GM12878 (cell line): ENCODE measurements around the gene RAB35. TPM values are rescaled to one million over a fixed set of nuclear protein-coding genes. Genes with fewer than 3 reads are reported as not detected.

Source experiments
- ATAC-seq: fragments of 200-7000 bp; cut with Tn5 transposase; 3 replicates; pipeline ENCODE4 v1.9.1; 2020; ENCODE audit warnings: mild to moderate bottlenecking, moderate library complexity
- BruUV-seq: library from RNA; stranded (reverse); fragments of 400-500 nt; replicated peaks from 2 replicates; lab custom pipeline; 2021; lab: Mats Ljungman, UMichigan
- CTCF ChIA-PET: fragments of 300-600 bp; sonication (Branson Sonifier 250); formaldehyde crosslinking; extraction: SDS; loops from one replicate; lab custom pipeline; 2021; ENCODE audit warnings: inconsistent platforms; lab: Yijun Ruan, JAX
- POLR2A ChIA-PET: fragments of 350-600 bp; formaldehyde crosslinking; extraction: SDS; loops from one replicate; lab custom pipeline; 2021; ENCODE audit warnings: inconsistent platforms; lab: Charles Lee
- RAD21 ChIA-PET: fragments of 300-600 bp; sonication (Branson Sonifier 250); formaldehyde crosslinking; loops from one replicate; lab custom pipeline; 2023; ENCODE audit warnings: antibody characterized with exemption; ENCODE audit not compliant: unreplicated experiment; lab: Charles Lee
- SMC1A ChIA-PET: fragments of 300-600 bp; sonication (Branson Sonifier 250); formaldehyde crosslinking; loops from one replicate; lab custom pipeline; 2023; ENCODE audit not compliant: unreplicated experiment, uncharacterized antibody; lab: Charles Lee
- DNase-seq: peaks from one replicate; pipeline ENCODE4 v3.0.0-alpha.2; 2011; ENCODE audit warnings: low read depth, low spot score
- FAIRE-seq: peaks from 3 replicates; lab custom pipeline; 2011; peaks lifted over from hg19 to GRCh38; lab: Jason Lieb, UNC
- H2AFZ ChIP-seq: 2 replicates; pipeline ENCODE4 v1.6.0; 2011; ENCODE audit warnings: low read depth, low read length, control low read depth; ENCODE audit not compliant: control insufficient read depth
- H3K27ac ChIP-seq: 2 replicates; pipeline ENCODE4 v1.5.1; 2011; ENCODE audit warnings: control low read depth; ENCODE audit not compliant: control insufficient read depth, insufficient read depth
- H3K27me3 ChIP-seq, 2 experiments: replicated peaks in 1 of 2; 2 replicates each; pipeline versions ENCODE4 v1.6.0 to v1.6.1; 2011; ENCODE audit warnings: low read length in 1 of 2; ENCODE audit not compliant: control insufficient read depth in 2 of 2, insufficient read depth in 2 of 2
- H3K36me3 ChIP-seq, 2 experiments: 2 replicates each; pipeline ENCODE4 v1.5.1; 2011; ENCODE audit warnings: low read length in 1 of 2; ENCODE audit not compliant: control insufficient read depth in 2 of 2, insufficient read depth in 2 of 2
- H3K4me1 ChIP-seq: 2 replicates; pipeline ENCODE4 v1.6.1; 2011; ENCODE audit warnings: mild to moderate bottlenecking, low read length, moderate library complexity, mixed read lengths; ENCODE audit not compliant: control insufficient read depth, insufficient read depth
- H3K4me2 ChIP-seq: 2 replicates; pipeline ENCODE4 v1.6.0; 2011; ENCODE audit warnings: control low read depth; ENCODE audit not compliant: control insufficient read depth, insufficient read depth
- H3K4me3 ChIP-seq: fragments of 200-600 bp; sonication (generic); 2 replicates; pipeline ENCODE4 v1.5.1; 2016
- H3K79me2 ChIP-seq: 2 replicates; pipeline ENCODE4 v1.6.0; 2011; ENCODE audit warnings: low read length; ENCODE audit not compliant: control insufficient read depth, insufficient read depth
- H3K9ac ChIP-seq: 2 replicates; pipeline ENCODE4 v1.8.0; 2011; ENCODE audit warnings: low read length, control low read depth, mixed read lengths; ENCODE audit not compliant: control insufficient read depth, insufficient read depth
- H3K9me3 ChIP-seq: replicated peaks from 3 replicates; pipeline ENCODE4 v1.5.1; 2011; ENCODE audit warnings: mild to moderate bottlenecking, low read length; ENCODE audit not compliant: control insufficient read depth, insufficient read depth
- H4K20me1 ChIP-seq: 2 replicates; pipeline ENCODE4 v1.6.0; 2011; ENCODE audit not compliant: control insufficient read depth, insufficient read depth
- BHLHE40 ChIP-seq, 2 experiments: fragments of 450-650 bp in 1 of 2; IDR thresholded peaks; 2 replicates each; pipeline ENCODE4 v1.6.1; 2011 to 2017; ENCODE audit warnings: low read depth in 2 of 2, borderline replicate concordance in 1 of 2, improper control_type of control experiment in 1 of 2, low read length in 1 of 2, mild to moderate bottlenecking in 1 of 2
- CBX5 ChIP-seq: sonication (generic); IDR thresholded peaks from 2 replicates; pipeline ENCODE4 v1.6.1; 2016; ENCODE audit warnings: low read depth, moderate library complexity, mild to moderate bottlenecking, inconsistent platforms
- CEBPB ChIP-seq, 2 experiments: fragments of 150-350 bp in 1 of 2; IDR thresholded peaks; 2 replicates each; pipeline ENCODE4 v1.6.1; 2012 to 2014; ENCODE audit warnings: low read depth in 2 of 2, low read length in 2 of 2, borderline replicate concordance in 1 of 2, inconsistent platforms in 1 of 2
- EED ChIP-seq: sonication (generic); IDR thresholded peaks from 2 replicates; pipeline ENCODE4 v1.6.1; 2016; ENCODE audit warnings: antibody characterized with exemption, low read depth
- ETV6 ChIP-seq, 2 experiments: fragments of 450-650 bp in 1 of 2; IDR thresholded peaks in 1 of 2; conservative IDR thresholded peaks in 1 of 2; 2 replicates each; pipeline ENCODE4 v1.6.1; 2014; ENCODE audit warnings: antibody characterized with exemption in 1 of 2, borderline replicate concordance in 1 of 2, low read depth in 1 of 2, mild to moderate bottlenecking in 1 of 2, moderate library complexity in 1 of 2
- FOXK2 ChIP-seq: fragments of 450-650 bp; IDR thresholded peaks from 2 replicates; pipeline ENCODE4 v1.6.1; 2017; ENCODE audit warnings: mild to moderate bottlenecking, moderate library complexity
- FOXM1 ChIP-seq: IDR thresholded peaks from 2 replicates; pipeline ENCODE4 v1.6.1; 2012; ENCODE audit warnings: low read depth, mild to moderate bottlenecking, inconsistent platforms, low read length, moderate library complexity
- IKZF2 ChIP-seq, 2 experiments: fragments of 450-650 bp; IDR thresholded peaks; 2 replicates each; pipeline ENCODE4 v1.6.1; 2017; ENCODE audit warnings: mild to moderate bottlenecking in 2 of 2, moderate library complexity in 2 of 2
- IRF3 ChIP-seq: fragments of 450-650 bp; IDR thresholded peaks from 2 replicates; pipeline ENCODE4 v1.6.1; 2014; ENCODE audit warnings: mild to moderate bottlenecking
- MEF2B ChIP-seq: fragments of 450-650 bp; IDR thresholded peaks from 2 replicates; pipeline ENCODE4 v1.6.1; 2018; ENCODE audit warnings: mild to moderate bottlenecking, moderate library complexity; ENCODE audit not compliant: partially characterized antibody, poor library complexity, severe bottlenecking
- NR2C1 ChIP-seq: fragments of 450-650 bp; IDR thresholded peaks from 2 replicates; pipeline ENCODE4 v1.6.1; 2017; ENCODE audit warnings: antibody characterized with exemption, mild to moderate bottlenecking, moderate library complexity
- NR2F1 ChIP-seq: fragments of 450-650 bp; conservative IDR thresholded peaks from 2 replicates; pipeline ENCODE4 v1.6.1; 2017; ENCODE audit warnings: mild to moderate bottlenecking
- POU2F2 ChIP-seq: IDR thresholded peaks from 3 replicates; pipeline ENCODE4 v1.6.1; 2011; ENCODE audit warnings: low read depth, mild to moderate bottlenecking, low read length, borderline replicate concordance
- RELA ChIP-seq: fragments of 450-650 bp; IDR thresholded peaks from 2 replicates; pipeline ENCODE4 v1.8.0; 2014; ENCODE audit warnings: borderline replicate concordance; ENCODE audit not compliant: partially characterized antibody
- SUZ12 ChIP-seq: fragments of 200-600 bp; sonication (generic); IDR thresholded peaks from one replicate; pipeline ENCODE4 v1.6.1; 2018; ENCODE audit warnings: antibody characterized with exemption, mild to moderate bottlenecking; ENCODE audit not compliant: unreplicated experiment
- TCF7 ChIP-seq: IDR thresholded peaks from 2 replicates; pipeline ENCODE4 v1.6.1; 2014; ENCODE audit warnings: antibody characterized with exemption, borderline replicate concordance
- USF1 ChIP-seq: IDR thresholded peaks from 2 replicates; pipeline ENCODE4 v1.6.1; 2011; ENCODE audit warnings: borderline replicate concordance, low read depth, mild to moderate bottlenecking, moderate library complexity, mixed read lengths, low read length; ENCODE audit not compliant: insufficient read depth; ENCODE audit errors: extremely low read length
- ZSCAN29 ChIP-seq: fragments of 450-650 bp; IDR thresholded peaks from 2 replicates; pipeline ENCODE4 v1.6.1; 2017; ENCODE audit warnings: mild to moderate bottlenecking, moderate library complexity
- WGBS: methylation state at CpG from one replicate; pipeline ENCODE4 v1.1.6; 2016; ENCODE audit warnings: low lambda C conversion rate; ENCODE audit not compliant: insufficient replicate concordance, insufficient coverage; ENCODE audit errors: missing lambda C conversion rate; 5-methylcytosine and 5-hydroxymethylcytosine counted together
- in situ Hi-C: fragments of 300-500 bp; cut with MboI; formaldehyde crosslinking; loops from 9 replicates; pipeline ENCODE4 v1.14.3; 2018; ENCODE audit warnings: mixed read lengths
- intact Hi-C: fragments of 100-400 bp; cut with micrococcal nuclease; formaldehyde crosslinking; loops from one replicate; pipeline ENCODE4 v1.14.2; 2022; ENCODE audit not compliant: unreplicated experiment
- polyA plus RNA-seq, 11 experiments: library from polyadenylated mRNA; depleted of rRNA in 4 of 11; unstranded in 6 of 11; stranded (reverse) in 5 of 11; fragments of >200 nt; fragmentation: Nextera tagmentation in 4 of 11; fragmentation: Illumina TruSeq in 1 of 11; extraction: Ambion mirVana in 4 of 11; extraction: Trizol in 1 of 11; gene quantifications; 1 replicate in 1 of 11; 2 replicates in 10 of 11; pipeline versions ENCODE4 v1.2.1 to v1.2.3, GENCODE V29; 2011 to 2016; ENCODE audit warnings: inconsistent platforms in 2 of 11, missing spikeins in 2 of 11, low read depth in 1 of 11
- total RNA-seq, 4 experiments: library from RNA; depleted of rRNA in 3 of 4; stranded (reverse); fragments of >200 nt in 3 of 4; fragmentation: Illumina TruSeq in 1 of 4; extraction: Trizol in 1 of 4; gene quantifications; 2 replicates each; pipeline versions ENCODE4 v1.2.1 to v1.2.3, GENCODE V29; 2013 to 2021

The RAB35 gene
- total and polyA plus RNA-seq, 10 of the 15 experiments (the other 5 are each of a cell fraction or from before 2014, with no cell fraction given): 0.76 to 99.2 (median 43.8) TPM

GRCh38 chr12:120130011-120130410, 13.5 kb upstream of the RAB35 start:
- WGBS: 97% methylated on average over 6 of the region's 6 CpGs
- H3K4me2 ChIP-seq: no peak overlapping the region
- no peaks in the 10 kb centered on the region for H3K9me3 ChIP-seq
- H3K4me3 ChIP-seq: no peak overlapping the region
- no peaks in the 10 kb centered on the region; the same call in 1 of the 2 replicates for H3K79me2 ChIP-seq
- H3K27ac ChIP-seq: no peak overlapping the region
- no peak for FAIRE-seq
- H4K20me1 ChIP-seq: no peaks in the 10 kb centered on the region
- H2AFZ ChIP-seq: no peak overlapping the region
- H3K36me3 ChIP-seq: peaks cover 40 to 44% of the 10 kb centered on the region in 2 experiments
- H3K27me3 ChIP-seq: no peaks in the 10 kb centered on the region
- peaks cover 31% of the 10 kb centered on the region for H3K4me1 ChIP-seq
- TF ChIP-seq ZSCAN29 (no peak), CEBPB (IDR thresholded peaks at IDR 0.05; ENCODE audit: borderline replicate concordance in 1 of 2, low read depth in 2 of 2, low read length in 2 of 2) (no peak), USF1 (no peak), FOXM1 (no peak), RELA (no peak), EED (no peak), MEF2B (no peak), NR2C1 (no peak), POU2F2 (no peak), TCF7 (no peak), SUZ12 (no peak), ETV6 (conservative IDR thresholded peaks at IDR 0.05 in 1 of 2, IDR thresholded peaks at IDR 0.05 in 1 of 2; ENCODE audit: borderline replicate concordance in 1 of 2, low read depth in 1 of 2) (no peak), FOXK2 (no peak), CBX5 (no peak), BHLHE40 (IDR thresholded peaks at IDR 0.05; ENCODE audit: borderline replicate concordance in 1 of 2, low read depth in 2 of 2, low read length in 1 of 2) (no peak), NR2F1 (no peak), IRF3 (no peak), IKZF2 (IDR thresholded peaks at IDR 0.05) (no peak)
- ChIA-PET POLR2A (interaction anchor here (8.1 kb wide), 1 partner anchor 11 kb away, joined by 141 read pairs; the partner anchor contains the start of gene RAB35), CTCF (no interaction called here), SMC1A (interaction anchor here (4.9 kb wide), 1 partner anchor 11 kb away, joined by 142 read pairs; the partner anchor contains the start of gene RAB35), RAD21 (no interaction called here)
- H3K9ac ChIP-seq: no peak overlapping the region
- in situ Hi-C loops (no loop called here), intact Hi-C loops (no loop called here)
- no peak for ATAC-seq
- no TSS peak for BruUV-seq
- no peak for DNase-seq
